ENCODE measurements around the gene DDX54. TPM values are rescaled to one million over a fixed set of nuclear protein-coding genes. Genes with fewer than 3 reads are reported as not detected.
"Not testable (repeated sequence)": the region's sequence is repeated elsewhere in the genome, so short reads cannot be mapped to it uniquely, and the experiment has no call there.

Gene DDX54
- total RNA-seq, 4 donors from 2014 or later, result 29.1 to 59.6 (median 52.7) TPM

- no peak for DNase-seq (ENCODE audit: extremely low spot score)
- TF ChIP-seq POLR2A (IDR thresholded peaks at IDR 0.05; ENCODE audit: low read depth) (no peak), CTCF (IDR thresholded peaks at IDR 0.05) (no peak), EP300 (IDR thresholded peaks at IDR 0.05) (no peak), POLR2AphosphoS5 (IDR thresholded peaks at IDR 0.05) (no peak)
- peaks cover 0 to 6% (median 0%) of the 10 kb centered on the region in 4 donors for H3K9me3 ChIP-seq
- no peaks in the 10 kb centered on the region for H3K36me3 ChIP-seq
- peaks cover 0 to 9% (median 9%) of the 10 kb centered on the region in 4 donors for H3K4me1 ChIP-seq
- no peak overlapping the region for H3K4me3 ChIP-seq
- H3K27ac ChIP-seq (replicated peaks in 1 of 4), result no peak overlapping the region
- 83% methylated on average over 12 of the region's 12 CpGs for WGBS
- intact Hi-C loops (cut with DNase I), result no loop called here
- peaks cover 0 to 16% (median 0%) of the 10 kb centered on the region in 4 donors for H3K27me3 ChIP-seq
Measured at GRCh38 chr12:113145720-113146551, 39.3 kb downstream of the DDX54 start.

GRCh38 chr12:113144806-113145205, 40.5 kb downstream of the DDX54 start:
- no peak for DNase-seq (ENCODE audit: extremely low spot score)
- intact Hi-C loops (cut with DNase I), result no loop called here

GRCh38 chr12:113143959-113144358, 41.3 kb downstream of the DDX54 start:
- H3K27ac ChIP-seq (replicated peaks in 1 of 4), result no peak overlapping the region
- no peak overlapping the region for H3K4me3 ChIP-seq
- peaks cover 0 to 8% (median 0%) of the 10 kb centered on the region in 4 donors for H3K27me3 ChIP-seq
- no peak for DNase-seq (ENCODE audit: extremely low spot score)
- 88% methylated on average over 8 of the region's 8 CpGs for whole genome bisulfite sequencing
- TF ChIP-seq POLR2A (IDR thresholded peaks at IDR 0.05; ENCODE audit: low read depth) (no peak), POLR2AphosphoS5 (IDR thresholded peaks at IDR 0.05) (no peak), CTCF (IDR thresholded peaks at IDR 0.05) (no peak), EP300 (IDR thresholded peaks at IDR 0.05) (no peak)
- no peaks in the 10 kb centered on the region for H3K36me3 ChIP-seq
- intact Hi-C loops (cut with DNase I), result no loop called here
- H3K4me1 ChIP-seq, result no peaks in the 10 kb centered on the region
- peaks cover 0 to 6% (median 0%) of the 10 kb centered on the region in 4 donors for H3K9me3 ChIP-seq

More at GRCh38 chr12:113144806-113145205, 40.5 kb downstream of the DDX54 start:
- peaks cover 0 to 8% (median 7%) of the 10 kb centered on the region in 4 donors for H3K4me1 ChIP-seq
- H3K27me3 ChIP-seq, result peaks cover 0 to 8% (median 0%) of the 10 kb centered on the region in 4 donors
- no peaks in the 10 kb centered on the region for H3K36me3 ChIP-seq
- H3K9me3 ChIP-seq, result peaks cover 0 to 6% (median 0%) of the 10 kb centered on the region in 4 donors
- no peak overlapping the region for H3K4me3 ChIP-seq
- WGBS, result 85% methylated on average over 5 of the region's 5 CpGs
- H3K27ac ChIP-seq (replicated peaks in 1 of 4), result no peak overlapping the region
- no peak for TF ChIP-seq CTCF (IDR thresholded peaks at IDR 0.05)
- TF ChIP-seq POLR2A (IDR thresholded peaks at IDR 0.05; ENCODE audit: low read depth), result no peak
- TF ChIP-seq EP300 (IDR thresholded peaks at IDR 0.05), result no peak
- no peak for TF ChIP-seq POLR2AphosphoS5 (IDR thresholded peaks at IDR 0.05)

GRCh38 chr12:113142886-113143332, 42.4 kb downstream of the DDX54 start:
- WGBS, result 67% methylated on average over 5 of the region's 5 CpGs
- H3K27ac ChIP-seq (replicated peaks in 1 of 4), result peak overlapping the region in 1 of 4 donors; percentile 35
- peaks cover 0 to 13% (median 0%) of the 10 kb centered on the region in 4 donors for H3K27me3 ChIP-seq
- H3K36me3 ChIP-seq, result no peaks in the 10 kb centered on the region
- H3K9me3 ChIP-seq, result peaks cover 0 to 6% (median 0%) of the 10 kb centered on the region in 4 donors
- intact Hi-C loops (cut with DNase I), result no loop called here
- no peak for DNase-seq (ENCODE audit: extremely low spot score)
- no peak for TF ChIP-seq EP300 (IDR thresholded peaks at IDR 0.05)
- no peak overlapping the region for H3K4me3 ChIP-seq
- no peaks in the 10 kb centered on the region for H3K4me1 ChIP-seq

GRCh38 chr12:113142173-113142885, 42.9 kb downstream of the DDX54 start:
- TF ChIP-seq EP300 (IDR thresholded peaks at IDR 0.05) (no peak), POLR2AphosphoS5 (IDR thresholded peaks at IDR 0.05) (no peak), POLR2A (IDR thresholded peaks at IDR 0.05; ENCODE audit: low read depth) (no peak), CTCF (IDR thresholded peaks at IDR 0.05) (no peak)
- peaks cover 0 to 6% (median 0%) of the 10 kb centered on the region in 4 donors for H3K9me3 ChIP-seq
- no peaks in the 10 kb centered on the region for H3K36me3 ChIP-seq
- intact Hi-C loops (cut with DNase I), result no loop called here
- H3K27me3 ChIP-seq, result peaks cover 0 to 19% (median 0%) of the 10 kb centered on the region in 4 donors
- H3K27ac ChIP-seq (replicated peaks in 1 of 4), result peak overlapping the region in 3 of 4 donors; percentile 33 to 40 (median 35)
- 70% methylated on average over 17 of the region's 17 CpGs for WGBS
- no peak overlapping the region for H3K4me3 ChIP-seq
- H3K4me1 ChIP-seq, result no peaks in the 10 kb centered on the region
- DNase-seq (ENCODE audit: extremely low spot score), result no peak

- H3K27ac ChIP-seq (replicated peaks in 1 of 4), result peak overlapping the region in 1 of 4 donors; percentile 40
- 73% methylated on average over 3 of the region's 3 CpGs for WGBS
- H3K27me3 ChIP-seq, result peaks cover 0 to 25% (median 0%) of the 10 kb centered on the region in 4 donors
- DNase-seq (ENCODE audit: extremely low spot score); H3K36me3 ChIP-seq; intact Hi-C loops (cut with DNase I); H3K4me1 ChIP-seq; H3K9me3 ChIP-seq; H3K4me3 ChIP-seq: not testable (repeated sequence)
Measured at GRCh38 chr12:113141716-113142115, 43.6 kb downstream of the DDX54 start.
